Measurements from ENCODE around the gene SNED1. TPM values are rescaled to one million over a fixed set of nuclear protein-coding genes. Genes with fewer than 3 reads are reported as not detected.

The SNED1 gene
- polyA plus RNA-seq, 2 of the 4 experiments (the other 2 are of a cell fraction): 0.15 to 0.21 TPM

- TF ChIP-seq CTCF (IDR thresholded peaks at IDR 0.05): no peak
- no peak for TF ChIP-seq KDM5A (IDR thresholded peaks at IDR 0.05)
- no peak for TF ChIP-seq JUNB (IDR thresholded peaks at IDR 0.05)
Measured at GRCh38 chr2:240958366-240959213, 39.8 kb upstream of the SNED1 start (continued).

- TF ChIP-seq FOSL2 (IDR thresholded peaks at IDR 0.05) (no peak), FOSL2 (CRISPR knock-in tag; IDR thresholded peaks at IDR 0.05) (no peak), ELK1 (IDR thresholded peaks at IDR 0.05; ENCODE audit: low read depth, low read length) (no peak), REST (IDR thresholded peaks at IDR 0.05) (no peak), CBX2 (IDR thresholded peaks at IDR 0.05; ENCODE audit: borderline replicate concordance, low read depth) (no peak)
- 0 out of 3 replicates have a peak, but pooled peaks cover 4% of the 10 kb centered on the region for H3K4me1 ChIP-seq
- H3K4me3 ChIP-seq: no peak overlapping the region
- no peak overlapping the region for H3K4me2 ChIP-seq
- CTCF ChIA-PET: interaction anchor here (0.5 to 2.5 kb wide), 4 partner anchors 24 to 108 kb away, joined by 3 to 8 read pairs (median 3); no protein-coding TSS in a partner anchor
- DNase-seq (ENCODE audit: low read depth in 1 of 2, low spot score in 1 of 2) (no peak), ATAC-seq (no peak; a peak in 1 of 6 replicates), FAIRE-seq (no peak)
- WGBS (ENCODE audit: missing lambda C conversion rate): 79% methylated on average over 8 of the region's 15 CpGs
- H3K9me3 ChIP-seq: no peaks in the 10 kb centered on the region
- H3K27ac ChIP-seq: no peak overlapping the region
- POLR2A ChIA-PET: no interaction called here
Measured at GRCh38 chr2:240959214-240959940, 39.0 kb upstream of the SNED1 start.

GRCh38 chr2:240959941-240960308 is 38.5 kb upstream of the SNED1 start:
- Histone ChIP-seq H3K27ac (no peak overlapping the region), H3K9me3 (no peaks in the 10 kb centered on the region), H3K4me1 (0 out of 3 replicates have a peak, but pooled peaks cover 4% of the 10 kb centered on the region), H3K4me3 (no peak overlapping the region), H3K4me2 (no peak overlapping the region)
- no peak for DNase-seq (ENCODE audit: low read depth in 1 of 2, low spot score in 1 of 2)
- 71% methylated on average over 9 of the region's 14 CpGs for WGBS (ENCODE audit: missing lambda C conversion rate)
- FAIRE-seq: no peak
- ChIA-PET POLR2A (no interaction called here), CTCF (interaction anchor here (1.1 to 2.5 kb wide), 3 partner anchors 23 to 108 kb away, joined by 3 to 8 read pairs (median 3); no protein-coding TSS in a partner anchor)
- ATAC-seq: no peak
- TF ChIP-seq RARB (CRISPR knock-in tag; IDR thresholded peaks at IDR 0.05): no peak
- no peak for TF ChIP-seq PHF8 (IDR thresholded peaks at IDR 0.05; ENCODE audit: borderline replicate concordance, low read depth)
- no peak for TF ChIP-seq HOXB5 (CRISPR knock-in tag; IDR thresholded peaks at IDR 0.05)
